ENCODE measurements around the gene HIPK1.

DNA sequence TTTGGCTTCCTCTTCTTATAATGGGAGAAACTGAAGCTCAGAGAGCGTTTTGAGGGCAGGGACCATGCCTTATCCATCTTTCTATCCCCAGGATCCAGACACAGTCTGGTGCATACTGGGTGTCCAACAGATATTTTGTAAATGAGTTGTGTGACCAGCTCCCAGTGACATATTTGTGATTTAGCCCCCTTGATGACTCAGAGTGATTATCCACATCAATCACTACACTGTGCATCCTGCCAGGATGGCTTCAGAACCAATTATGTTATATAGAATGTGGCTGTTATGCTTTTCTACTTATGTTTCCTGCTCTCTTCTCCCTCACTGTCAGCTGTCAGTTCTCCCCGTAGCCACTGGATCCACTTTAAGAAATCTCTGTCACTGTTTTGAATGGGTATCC, 61.4 kb downstream of the HIPK1 start:
- TF ChIP-seq BRCA1 (CRISPR knock-in tag; IDR thresholded peaks at IDR 0.05) (no peak), JUN (CRISPR knock-in tag; IDR thresholded peaks at IDR 0.05) (no peak), SETDB1 (CRISPR knock-in tag; IDR thresholded peaks at IDR 0.05; ENCODE audit: borderline replicate concordance) (no peak), TCF7 (IDR thresholded peaks at IDR 0.05; ENCODE audit: low read depth) (no peak), EP300 (IDR thresholded peaks at IDR 0.05; ENCODE audit: low read depth in 2 of 2, low read length in 2 of 2) (no peak), EP300 (CRISPR knock-in tag; IDR thresholded peaks at IDR 0.05; ENCODE audit: borderline replicate concordance) (no peak), ARHGAP35 (CRISPR knock-in tag; IDR thresholded peaks at IDR 0.05; ENCODE audit: borderline replicate concordance) (no peak)
- TF ChIP-seq, protein P1, sequence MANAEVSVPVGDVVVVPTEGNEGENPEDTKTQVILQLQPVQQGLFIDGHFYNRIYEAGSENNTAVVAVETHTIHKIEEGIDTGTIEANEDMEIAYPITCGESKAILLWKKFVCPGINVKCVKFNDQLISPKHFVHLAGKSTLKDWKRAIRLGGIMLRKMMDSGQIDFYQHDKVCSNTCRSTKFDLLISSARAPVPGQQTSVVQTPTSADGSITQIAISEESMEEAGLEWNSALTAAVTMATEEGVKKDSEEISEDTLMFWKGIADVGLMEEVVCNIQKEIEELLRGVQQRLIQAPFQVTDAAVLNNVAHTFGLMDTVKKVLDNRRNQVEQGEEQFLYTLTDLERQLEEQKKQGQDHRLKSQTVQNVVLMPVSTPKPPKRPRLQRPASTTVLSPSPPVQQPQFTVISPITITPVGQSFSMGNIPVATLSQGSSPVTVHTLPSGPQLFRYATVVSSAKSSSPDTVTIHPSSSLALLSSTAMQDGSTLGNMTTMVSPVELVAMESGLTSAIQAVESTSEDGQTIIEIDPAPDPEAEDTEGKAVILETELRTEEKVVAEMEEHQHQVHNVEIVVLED (CRISPR knock-in tag; IDR thresholded peaks at IDR 0.05; ENCODE audit: borderline replicate concordance) = no peak
- TF ChIP-seq, protein P2, sequence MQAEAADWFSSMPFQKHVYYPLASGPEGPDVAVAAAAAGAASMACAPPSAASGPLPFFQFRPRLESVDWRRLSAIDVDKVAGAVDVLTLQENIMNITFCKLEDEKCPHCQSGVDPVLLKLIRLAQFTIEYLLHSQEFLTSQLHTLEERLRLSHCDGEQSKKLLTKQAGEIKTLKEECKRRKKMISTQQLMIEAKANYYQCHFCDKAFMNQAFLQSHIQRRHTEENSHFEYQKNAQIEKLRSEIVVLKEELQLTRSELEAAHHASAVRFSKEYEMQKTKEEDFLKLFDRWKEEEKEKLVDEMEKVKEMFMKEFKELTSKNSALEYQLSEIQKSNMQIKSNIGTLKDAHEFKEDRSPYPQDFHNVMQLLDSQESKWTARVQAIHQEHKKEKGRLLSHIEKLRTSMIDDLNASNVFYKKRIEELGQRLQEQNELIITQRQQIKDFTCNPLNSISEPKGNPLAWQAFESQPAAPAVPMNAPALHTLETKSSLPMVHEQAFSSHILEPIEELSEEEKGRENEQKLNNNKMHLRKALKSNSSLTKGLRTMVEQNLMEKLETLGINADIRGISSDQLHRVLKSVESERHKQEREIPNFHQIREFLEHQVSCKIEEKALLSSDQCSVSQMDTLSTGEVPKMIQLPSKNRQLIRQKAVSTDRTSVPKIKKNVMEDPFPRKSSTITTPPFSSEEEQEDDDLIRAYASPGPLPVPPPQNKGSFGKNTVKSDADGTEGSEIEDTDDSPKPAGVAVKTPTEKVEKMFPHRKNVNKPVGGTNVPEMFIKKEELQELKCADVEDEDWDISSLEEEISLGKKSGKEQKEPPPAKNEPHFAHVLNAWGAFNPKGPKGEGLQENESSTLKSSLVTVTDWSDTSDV (CRISPR knock-in tag; IDR thresholded peaks at IDR 0.05) = no peak
- TF ChIP-seq, protein P3, sequence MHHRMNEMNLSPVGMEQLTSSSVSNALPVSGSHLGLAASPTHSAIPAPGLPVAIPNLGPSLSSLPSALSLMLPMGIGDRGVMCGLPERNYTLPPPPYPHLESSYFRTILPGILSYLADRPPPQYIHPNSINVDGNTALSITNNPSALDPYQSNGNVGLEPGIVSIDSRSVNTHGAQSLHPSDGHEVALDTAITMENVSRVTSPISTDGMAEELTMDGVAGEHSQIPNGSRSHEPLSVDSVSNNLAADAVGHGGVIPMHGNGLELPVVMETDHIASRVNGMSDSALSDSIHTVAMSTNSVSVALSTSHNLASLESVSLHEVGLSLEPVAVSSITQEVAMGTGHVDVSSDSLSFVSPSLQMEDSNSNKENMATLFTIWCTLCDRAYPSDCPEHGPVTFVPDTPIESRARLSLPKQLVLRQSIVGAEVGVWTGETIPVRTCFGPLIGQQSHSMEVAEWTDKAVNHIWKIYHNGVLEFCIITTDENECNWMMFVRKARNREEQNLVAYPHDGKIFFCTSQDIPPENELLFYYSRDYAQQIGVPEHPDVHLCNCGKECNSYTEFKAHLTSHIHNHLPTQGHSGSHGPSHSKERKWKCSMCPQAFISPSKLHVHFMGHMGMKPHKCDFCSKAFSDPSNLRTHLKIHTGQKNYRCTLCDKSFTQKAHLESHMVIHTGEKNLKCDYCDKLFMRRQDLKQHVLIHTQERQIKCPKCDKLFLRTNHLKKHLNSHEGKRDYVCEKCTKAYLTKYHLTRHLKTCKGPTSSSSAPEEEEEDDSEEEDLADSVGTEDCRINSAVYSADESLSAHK (CRISPR knock-in tag; IDR thresholded peaks at IDR 0.05; ENCODE audit: borderline replicate concordance) = no peak
- TF ChIP-seq, protein P4, sequence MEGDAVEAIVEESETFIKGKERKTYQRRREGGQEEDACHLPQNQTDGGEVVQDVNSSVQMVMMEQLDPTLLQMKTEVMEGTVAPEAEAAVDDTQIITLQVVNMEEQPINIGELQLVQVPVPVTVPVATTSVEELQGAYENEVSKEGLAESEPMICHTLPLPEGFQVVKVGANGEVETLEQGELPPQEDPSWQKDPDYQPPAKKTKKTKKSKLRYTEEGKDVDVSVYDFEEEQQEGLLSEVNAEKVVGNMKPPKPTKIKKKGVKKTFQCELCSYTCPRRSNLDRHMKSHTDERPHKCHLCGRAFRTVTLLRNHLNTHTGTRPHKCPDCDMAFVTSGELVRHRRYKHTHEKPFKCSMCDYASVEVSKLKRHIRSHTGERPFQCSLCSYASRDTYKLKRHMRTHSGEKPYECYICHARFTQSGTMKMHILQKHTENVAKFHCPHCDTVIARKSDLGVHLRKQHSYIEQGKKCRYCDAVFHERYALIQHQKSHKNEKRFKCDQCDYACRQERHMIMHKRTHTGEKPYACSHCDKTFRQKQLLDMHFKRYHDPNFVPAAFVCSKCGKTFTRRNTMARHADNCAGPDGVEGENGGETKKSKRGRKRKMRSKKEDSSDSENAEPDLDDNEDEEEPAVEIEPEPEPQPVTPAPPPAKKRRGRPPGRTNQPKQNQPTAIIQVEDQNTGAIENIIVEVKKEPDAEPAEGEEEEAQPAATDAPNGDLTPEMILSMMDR (CRISPR knock-in tag; IDR thresholded peaks at IDR 0.05) = no peak
- TF ChIP-seq, protein P5, sequence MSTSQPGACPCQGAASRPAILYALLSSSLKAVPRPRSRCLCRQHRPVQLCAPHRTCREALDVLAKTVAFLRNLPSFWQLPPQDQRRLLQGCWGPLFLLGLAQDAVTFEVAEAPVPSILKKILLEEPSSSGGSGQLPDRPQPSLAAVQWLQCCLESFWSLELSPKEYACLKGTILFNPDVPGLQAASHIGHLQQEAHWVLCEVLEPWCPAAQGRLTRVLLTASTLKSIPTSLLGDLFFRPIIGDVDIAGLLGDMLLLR (CRISPR knock-in tag; IDR thresholded peaks at IDR 0.05) = no peak
- TF ChIP-seq, protein P6, sequence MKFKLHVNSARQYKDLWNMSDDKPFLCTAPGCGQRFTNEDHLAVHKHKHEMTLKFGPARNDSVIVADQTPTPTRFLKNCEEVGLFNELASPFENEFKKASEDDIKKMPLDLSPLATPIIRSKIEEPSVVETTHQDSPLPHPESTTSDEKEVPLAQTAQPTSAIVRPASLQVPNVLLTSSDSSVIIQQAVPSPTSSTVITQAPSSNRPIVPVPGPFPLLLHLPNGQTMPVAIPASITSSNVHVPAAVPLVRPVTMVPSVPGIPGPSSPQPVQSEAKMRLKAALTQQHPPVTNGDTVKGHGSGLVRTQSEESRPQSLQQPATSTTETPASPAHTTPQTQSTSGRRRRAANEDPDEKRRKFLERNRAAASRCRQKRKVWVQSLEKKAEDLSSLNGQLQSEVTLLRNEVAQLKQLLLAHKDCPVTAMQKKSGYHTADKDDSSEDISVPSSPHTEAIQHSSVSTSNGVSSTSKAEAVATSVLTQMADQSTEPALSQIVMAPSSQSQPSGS (CRISPR knock-in tag; IDR thresholded peaks at IDR 0.05) = no peak
